HG03521 (cell line): Measurements from ENCODE around the gene TSSK6.

ENCODE experiments used
- ATAC-seq: cut with Tn5 transposase; IDR thresholded peaks from one replicate; pipeline ENCODE4 v1.9.1; 2021; ENCODE audit warnings: mild to moderate bottlenecking, moderate library complexity; ENCODE audit not compliant: unreplicated experiment

Gene TSSK6

GRCh38 chr19:19531951-19532805 is 16.8 kb upstream of the TSSK6 start:
- ATAC-seq = no peak

DNA sequence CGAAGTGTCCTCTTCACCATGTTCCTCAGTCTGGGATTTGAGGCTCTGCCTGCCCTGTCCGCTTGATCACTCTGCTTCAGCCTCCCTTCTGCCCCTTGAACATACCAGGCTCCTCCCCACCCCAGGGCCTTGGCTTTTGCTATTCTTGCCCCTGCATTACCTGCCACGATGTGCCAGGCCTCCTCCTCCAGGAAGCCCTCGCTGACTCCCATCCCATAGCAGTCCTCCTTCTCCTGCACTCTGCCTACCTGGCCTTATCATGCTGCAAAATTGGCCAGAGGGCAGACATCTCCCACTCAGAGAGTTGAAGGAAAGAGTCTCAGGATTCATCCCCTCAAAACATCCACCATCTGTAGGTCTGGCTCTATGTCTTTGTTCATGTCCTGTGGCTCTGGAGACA is 15.5 kb upstream of the TSSK6 start:
- ATAC-seq = no peak

GRCh38 chr19:19530423-19530804 is 15.1 kb upstream of the TSSK6 start:
- ATAC-seq = no peak

DNA sequence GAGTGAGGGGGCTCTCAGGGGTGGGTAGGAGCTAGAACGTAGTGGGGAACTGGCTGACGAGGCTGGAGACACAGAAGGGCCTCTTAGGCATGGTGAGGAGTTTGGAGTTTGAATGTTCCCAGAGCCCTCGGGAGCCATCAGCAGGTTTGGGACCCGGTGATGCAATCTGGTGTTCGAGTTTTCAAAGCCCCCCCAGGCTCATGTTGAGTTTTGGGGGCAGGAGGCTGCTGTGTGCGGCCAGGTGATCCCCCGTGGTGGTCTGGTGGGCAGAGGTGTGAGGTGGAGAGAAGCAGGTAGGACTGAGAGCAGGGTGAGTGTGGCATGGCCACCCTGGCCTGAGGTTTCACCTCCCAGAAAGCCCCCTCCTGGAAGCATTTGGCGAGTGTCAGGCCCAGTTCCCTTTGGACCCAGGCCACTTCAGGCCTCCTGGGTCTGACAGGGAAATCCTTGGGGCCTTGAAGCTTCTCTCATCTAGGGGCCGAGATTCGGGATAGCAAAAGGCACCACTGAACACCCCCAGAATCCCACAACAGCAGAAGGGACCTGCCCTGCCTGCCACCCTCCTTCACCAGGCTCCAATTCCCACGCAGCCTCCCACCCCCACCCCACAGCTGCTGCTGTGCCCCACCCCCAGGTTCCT is 14.6 kb upstream of the TSSK6 start:
- ATAC-seq = no peak

- ATAC-seq = no peak
These were observed 13.6 kb upstream of the TSSK6 start, which contains the start of gene YJEFN3 for GRCh38 chr19:19528721-19529490. TSS of gene YJEFN3 (plus strand) at chr19:19528911. CDS start at chr19:19528933, 22 bp downstream.

DNA sequence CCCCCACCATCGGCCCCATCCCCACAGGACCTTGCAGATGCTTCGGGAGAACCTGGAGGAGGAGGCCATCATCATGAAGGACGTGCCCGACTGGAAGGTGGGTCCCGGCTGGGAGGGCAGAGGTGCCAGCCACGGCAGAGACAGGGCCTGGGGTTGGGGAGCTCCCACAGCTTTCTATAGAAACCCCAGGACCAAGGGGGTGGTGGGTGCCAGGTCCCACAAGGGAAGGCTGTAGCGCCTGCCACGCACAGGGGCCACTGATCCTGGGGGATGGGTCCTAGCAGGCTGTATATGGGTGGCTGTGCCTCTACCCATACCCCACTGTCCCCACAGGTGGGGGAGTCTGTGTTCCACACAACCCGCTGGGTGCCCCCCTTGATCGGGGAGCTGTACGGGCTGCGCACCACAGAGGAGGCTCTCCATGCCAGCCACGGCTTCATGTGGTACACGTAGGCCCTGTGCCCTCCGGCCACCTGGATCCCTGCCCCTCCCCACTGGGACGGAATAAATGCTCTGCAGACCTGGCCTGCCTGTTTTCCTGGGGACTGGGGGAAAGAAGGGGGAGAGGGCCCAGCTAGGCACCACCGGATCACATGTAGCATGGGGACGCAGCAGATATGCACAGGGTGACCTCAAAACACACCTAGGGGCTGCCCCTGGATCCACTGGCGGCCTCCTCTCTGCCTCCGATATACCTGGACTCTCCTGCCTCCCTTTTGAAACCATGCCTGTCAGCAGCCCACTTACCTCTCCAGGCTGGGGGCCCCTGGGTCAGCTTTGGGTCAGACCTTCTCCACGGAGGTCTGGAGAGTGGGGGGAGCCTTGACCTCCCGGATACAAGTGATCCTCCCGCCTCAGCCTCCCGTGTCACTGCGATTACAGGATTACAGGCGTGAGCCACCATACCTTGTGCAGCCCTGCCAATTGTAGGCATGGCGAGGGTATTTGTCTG is 12.6 kb upstream of the TSSK6 start:
- no peak for ATAC-seq

- no peak for ATAC-seq
These were observed 12.0 kb upstream of the TSSK6 start for GRCh38 chr19:19527371-19527656.

DNA sequence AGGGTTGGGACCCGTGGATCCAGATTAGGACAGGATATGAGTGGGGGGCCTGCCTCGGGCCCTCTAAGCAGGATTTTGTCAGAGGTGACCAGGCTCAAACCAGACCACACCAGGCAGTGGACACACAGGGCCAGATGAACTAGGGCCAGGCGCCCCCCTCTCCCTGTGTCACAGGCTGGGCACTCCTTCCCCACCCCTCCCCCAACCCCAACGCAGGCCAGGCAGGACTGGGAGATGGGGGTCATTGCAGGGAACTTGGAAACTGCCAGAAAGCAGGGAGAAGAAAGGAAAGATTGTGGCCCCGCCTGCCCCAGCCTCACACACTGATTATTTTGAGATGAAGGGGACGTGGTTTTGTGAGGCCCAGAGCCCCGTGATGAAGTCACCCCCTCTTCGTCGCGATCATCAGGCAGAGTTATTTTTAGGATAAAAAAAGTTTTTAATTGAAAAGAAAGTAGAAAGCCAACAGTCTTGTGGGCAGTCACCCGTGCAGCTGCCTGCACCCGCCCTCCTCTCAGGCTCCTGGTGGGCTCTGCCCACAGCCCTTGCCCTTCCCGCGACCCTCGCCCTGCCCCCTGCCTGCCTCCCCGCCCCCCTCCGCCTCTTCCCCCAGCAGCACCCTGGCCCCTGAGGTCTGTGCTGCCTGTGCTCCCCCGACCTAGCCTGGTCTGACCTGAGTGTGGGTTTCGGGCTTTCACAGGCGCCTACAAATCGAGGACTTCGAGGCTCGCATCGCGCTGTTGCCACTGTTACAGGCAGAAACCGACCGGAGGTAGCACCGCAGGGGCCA is 11.4 kb upstream of the TSSK6 start:
- no peak for ATAC-seq

- ATAC-seq = no peak
These were observed 10.4 kb upstream of the TSSK6 start for GRCh38 chr19:19525611-19526380.

DNA sequence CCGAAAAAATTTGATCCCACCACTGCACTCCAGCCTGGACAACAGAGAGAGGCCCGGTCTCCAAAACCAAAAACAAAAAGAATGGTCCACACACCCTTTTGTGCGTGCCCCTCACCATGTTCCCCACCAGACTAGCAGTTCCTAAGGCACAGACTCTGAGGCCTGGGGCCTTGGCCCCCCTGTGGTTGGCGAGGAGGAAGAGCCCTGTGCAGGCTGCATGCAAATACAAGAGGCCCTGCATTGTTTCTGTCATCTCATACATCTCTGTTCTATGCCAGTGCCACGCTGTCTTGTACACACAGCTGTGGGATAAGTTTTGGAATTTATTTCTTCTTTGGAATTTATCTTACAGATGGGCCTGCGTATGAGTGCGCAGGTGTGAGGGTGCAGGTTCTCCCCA is 8.7 kb upstream of the TSSK6 start:
- no peak for ATAC-seq

- ATAC-seq = no peak
These were observed 7.8 kb upstream of the TSSK6 start for GRCh38 chr19:19523177-19523576.

- no peak for ATAC-seq
These were observed 5.6 kb upstream of the TSSK6 start for GRCh38 chr19:19520989-19521388.

DNA sequence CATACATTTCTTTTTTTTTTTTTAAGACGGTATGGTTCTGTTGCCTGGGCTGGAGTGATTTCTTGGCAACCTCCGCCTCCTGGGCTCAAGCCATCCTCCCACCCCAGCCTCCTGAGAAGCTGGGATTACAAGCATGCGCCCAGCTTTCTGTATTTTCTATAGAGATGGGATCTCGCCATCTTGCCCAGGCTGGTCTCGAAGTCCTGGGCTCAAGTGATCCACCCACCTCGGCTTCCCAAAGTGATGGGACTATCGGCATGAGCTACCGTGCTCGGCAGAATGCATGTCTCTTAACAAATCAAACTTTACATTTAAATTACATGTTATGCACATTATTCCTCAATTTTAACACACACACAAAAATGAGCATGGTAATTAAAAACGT is 1.9 kb upstream of the TSSK6 start:
- ATAC-seq = no peak

- peak; percentile 84 for ATAC-seq
These were observed 533 bp upstream of the TSSK6 start, which contains the start of gene NDUFA13 for GRCh38 chr19:19515642-19516519. TSS of gene NDUFA13 (plus strand) at chr19:19516225. CDS start at chr19:19516239, 14 bp downstream.

DNA sequence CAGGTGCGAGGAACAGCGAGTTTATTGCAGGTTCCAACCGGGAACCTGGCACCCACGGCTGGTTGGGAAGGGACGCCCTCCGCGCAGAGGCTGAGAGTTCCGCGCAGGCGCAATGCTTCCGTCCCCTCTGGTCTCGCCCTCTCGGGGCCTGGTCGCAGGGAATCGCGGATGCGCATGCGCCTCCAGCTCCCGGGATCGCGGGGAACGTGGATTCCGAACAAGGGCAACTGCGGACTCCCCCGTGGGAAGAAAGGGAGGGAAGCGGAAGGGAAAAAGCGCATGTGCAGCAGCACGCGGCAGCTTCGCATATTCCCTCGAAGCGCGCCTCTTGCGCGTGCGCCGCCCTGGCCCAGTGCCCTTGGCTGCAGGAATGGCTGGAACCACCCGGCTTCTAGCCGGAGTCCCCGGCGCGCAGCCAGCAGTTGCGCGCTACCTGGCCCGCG is 1.1 kb downstream of the TSSK6 start:
- no peak for ATAC-seq

GRCh38 chr19:19513682-19514081 is 1.7 kb downstream of the TSSK6 start:
- ATAC-seq = no peak

DNA sequence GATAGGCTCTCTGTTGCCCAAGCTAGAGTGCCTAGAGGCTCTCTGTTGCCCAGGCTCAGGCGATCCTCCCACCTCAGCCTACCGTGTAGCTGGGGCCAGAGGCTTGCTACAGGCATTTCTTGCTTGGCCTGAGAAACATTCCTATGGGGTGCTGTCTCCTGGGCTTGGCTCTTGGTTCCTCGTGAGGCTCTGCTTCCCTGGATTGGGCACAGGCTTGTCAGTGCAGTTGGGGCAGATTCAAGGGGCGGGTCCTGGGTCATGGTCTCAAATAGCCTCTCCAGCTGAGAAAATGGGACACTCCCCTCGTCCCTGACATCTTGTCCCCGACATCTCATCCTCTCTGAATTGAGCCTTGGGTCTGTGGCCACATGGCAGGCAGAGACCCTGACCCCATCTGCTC is 4.9 kb downstream of the TSSK6 start:
- ATAC-seq = no peak

DNA sequence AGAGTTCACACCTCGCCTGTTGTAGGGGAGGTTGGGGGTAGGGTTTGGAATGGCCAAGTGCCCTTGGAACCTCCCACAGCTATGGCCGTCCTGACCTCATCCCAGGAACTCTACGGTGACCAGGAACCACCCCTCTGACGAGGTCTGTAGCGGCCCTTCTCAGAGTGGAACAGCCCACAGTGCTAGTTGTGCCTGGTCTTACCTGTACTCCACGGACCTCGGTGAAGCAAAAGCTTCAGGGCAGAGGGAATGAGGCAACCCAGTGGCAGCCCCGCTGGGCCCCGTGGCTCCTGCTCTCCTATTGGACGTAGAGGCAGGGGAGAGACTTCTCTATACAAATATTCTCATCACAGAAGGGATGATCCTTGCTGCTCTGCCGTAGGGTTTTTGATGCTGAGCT is 7.1 kb downstream of the TSSK6 start:
- no peak for ATAC-seq
